Heart left ventricle (tissue), 13 donors: Measurements from ENCODE around the gene RETN.

Experiments
- CTCF ChIP-seq, 12 donors: fragments of 200-600 bp; sonication (generic) in 4 of 12; IDR thresholded peaks; one replicate each; pipeline versions ENCODE4 v1.5.0 to v1.8.0; 2018 to 2022; ENCODE audit warnings: antibody characterized with exemption in 12 of 12, mild to moderate bottlenecking in 5 of 12
- POLR2A ChIP-seq, 2 donors: fragments of 450-650 bp; IDR thresholded peaks; one replicate each; pipeline ENCODE4 v1.6.1; 2017; ENCODE audit warnings: antibody characterized with exemption in 2 of 2, mild to moderate bottlenecking in 2 of 2, moderate library complexity in 2 of 2
- donor health status: ischemic (EF 13 %, LVEDD 7.1; RV severe dilation, severe dysfunction).
- donor health status: DM: no; HTN: yes; CAD: no.
- donor health status: DM: no; HTN: no; CAD: no.
- donor health status: ischemic (EF 25% LVEDD 6.9; RV normal size, moderate dysfunction).
- donor health status: ischemic (EF 25% LVEDD 5.7; RV mildly dilated, moderate dysfunction).
- donor health status: ischemic (EF 35%, LVEDD 5.7; RV mildly dilated, moderate dysfunction).
- donor health status: nonischemic (EF 11% LVEDD 7.7; RV severe dilation, severe dysfunction).
- donor health status: DM: yes; HTN: yes; CAD: no.
- donor health status: PGD.
- donor health status: ischemic (EF 29% LVEDD 5.4; RV normal size, mild dysfunction).
- donor health status: nonischemic (EF 23%, LVEDD 6.1; RV moderate dilation, normal function).

- TF ChIP-seq CTCF (IDR thresholded peaks at IDR 0.05) (no peak), POLR2A (IDR thresholded peaks at IDR 0.05) (no peak)
These were observed 29.9 kb upstream of the RETN start for GRCh38 chr19:7638802-7639465.
